Smooth muscle cell (in vitro differentiated cells): ENCODE data around the gene NTF3. TPM values are rescaled to one million over a fixed set of nuclear protein-coding genes. Genes with fewer than 3 reads are reported as not detected.

ENCODE experiments used
- DNase-seq: peaks from one replicate; lab custom pipeline; 2025; ENCODE audit not compliant: unreplicated experiment; lab: John Stamatoyannopoulos, UW
- H2AFZ ChIP-seq: fragments of 200-600 bp; sonication (generic); 2 replicates; pipeline ENCODE4 v1.6.0; 2016; ENCODE audit warnings: antibody characterized with exemption, low read depth, mild to moderate bottlenecking
- H3F3A ChIP-seq: fragments of 200-600 bp; sonication (generic); 2 replicates; pipeline ENCODE4 v1.6.0; 2017; ENCODE audit warnings: antibody characterized with exemption, low read depth
- H3K27ac ChIP-seq: fragments of 200-600 bp; sonication (generic); 2 replicates; pipeline ENCODE4 v1.5.1; 2016; ENCODE audit warnings: low read depth, mild to moderate bottlenecking
- H3K27me3 ChIP-seq: fragments of 200-600 bp; sonication (generic); 2 replicates; pipeline ENCODE4 v1.6.1; 2016; ENCODE audit warnings: low read depth, mild to moderate bottlenecking
- H3K36me3 ChIP-seq: fragments of 200-600 bp; sonication (generic); 2 replicates; pipeline ENCODE4 v1.5.1; 2016; ENCODE audit warnings: low read depth
- H3K4me1 ChIP-seq: fragments of 200-600 bp; sonication (generic); 2 replicates; pipeline ENCODE4 v1.5.1; 2016; ENCODE audit warnings: low read depth
- H3K4me2 ChIP-seq: fragments of 200-600 bp; sonication (generic); 2 replicates; pipeline ENCODE4 v1.6.0; 2016; ENCODE audit warnings: mild to moderate bottlenecking
- H3K4me3 ChIP-seq: fragments of 200-600 bp; sonication (generic); 2 replicates; pipeline ENCODE4 v1.5.1; 2016; ENCODE audit warnings: mild to moderate bottlenecking
- H3K79me2 ChIP-seq: fragments of 200-600 bp; sonication (generic); 2 replicates; pipeline ENCODE4 v1.6.0; 2016; ENCODE audit warnings: low read depth, mild to moderate bottlenecking
- H3K9ac ChIP-seq: fragments of 200-600 bp; sonication (generic); 2 replicates; pipeline ENCODE4 v1.6.0; 2016; ENCODE audit warnings: low read depth
- H3K9me3 ChIP-seq: fragments of 200-600 bp; sonication (generic); replicated peaks from 2 replicates; pipeline ENCODE4 v1.5.1; 2016; ENCODE audit warnings: low read depth
- H4K20me1 ChIP-seq: fragments of 200-600 bp; sonication (generic); 2 replicates; pipeline ENCODE4 v1.6.0; 2016; ENCODE audit warnings: low read depth
- CTCF ChIP-seq: fragments of 200-600 bp; sonication (generic); IDR thresholded peaks from 2 replicates; pipeline ENCODE4 v1.5.1; 2017; ENCODE audit warnings: borderline replicate concordance, mild to moderate bottlenecking, antibody characterized with exemption; ENCODE audit not compliant: insufficient read depth, poor library complexity, severe bottlenecking
- WGBS: methylation state at CpG from one replicate; pipeline ENCODE4 v1.1.7; 2016; ENCODE audit warnings: low lambda C conversion rate; 5-methylcytosine and 5-hydroxymethylcytosine counted together
- polyA plus RNA-seq: library from polyadenylated mRNA; unstranded; fragments of >200 nt; fragmentation: Nextera tagmentation; extraction: Ambion mirVana; gene quantifications from 2 replicates; pipeline ENCODE4 v1.2.1, GENCODE V29; 2016
- total RNA-seq: library from RNA; depleted of rRNA; stranded (reverse); fragments of >200 nt; gene quantifications from 2 replicates; pipeline ENCODE4 v1.2.3, GENCODE V29; 2014

Gene NTF3
- total and polyA plus RNA-seq, 2 experiments from 2014 or later: 1.1 to 3.4 TPM

GRCh38 chr12:5521456-5522325, 89.8 kb downstream of the NTF3 start:
- Histone ChIP-seq H3K9ac (no peak overlapping the region), H2AFZ (no peak overlapping the region), H3K79me2 (no peaks in the 10 kb centered on the region), H3K4me3 (no peak overlapping the region), H3K9me3 (no peaks in the 10 kb centered on the region), H3K36me3 (no peaks in the 10 kb centered on the region), H3F3A (no peaks in the 10 kb centered on the region), H3K4me1 (peaks cover 9% of the 10 kb centered on the region), H3K27ac (no peak overlapping the region), H4K20me1 (no peaks in the 10 kb centered on the region), H3K4me2 (no peak overlapping the region), H3K27me3 (peaks cover 5% of the 10 kb centered on the region)
- WGBS: 92% methylated on average over 20 of the region's 20 CpGs
- TF ChIP-seq CTCF: no peak
- no peak for DNase-seq

- no peak overlapping the region for H2AFZ ChIP-seq
- TF ChIP-seq CTCF: no peak
- no peaks in the 10 kb centered on the region for H3K79me2 ChIP-seq
- H4K20me1 ChIP-seq: no peaks in the 10 kb centered on the region
- H3K4me1 ChIP-seq: peaks cover 6% of the 10 kb centered on the region
- no peaks in the 10 kb centered on the region for H3F3A ChIP-seq
- WGBS: 93% methylated on average over 11 of the region's 11 CpGs
- H3K4me3 ChIP-seq: no peak overlapping the region
- H3K27ac ChIP-seq: no peak overlapping the region
- no peaks in the 10 kb centered on the region for H3K36me3 ChIP-seq
- DNase-seq: no peak
- no peak overlapping the region for H3K4me2 ChIP-seq
- H3K27me3 ChIP-seq: peaks cover 8% of the 10 kb centered on the region
- no peaks in the 10 kb centered on the region for H3K9me3 ChIP-seq
- H3K9ac ChIP-seq: no peak overlapping the region
Observed at GRCh38 chr12:5522432-5523335, 90.8 kb downstream of the NTF3 start.

- no peak overlapping the region for H3K4me3 ChIP-seq
- no peaks in the 10 kb centered on the region for H3F3A ChIP-seq
- no peaks in the 10 kb centered on the region for H3K4me1 ChIP-seq
- H3K36me3 ChIP-seq: no peaks in the 10 kb centered on the region
- TF ChIP-seq CTCF: no peak
- no peak overlapping the region for H3K27ac ChIP-seq
- H3K27me3 ChIP-seq: peaks cover 8% of the 10 kb centered on the region
- H3K4me2 ChIP-seq: no peak overlapping the region
- H3K9me3 ChIP-seq: no peaks in the 10 kb centered on the region
- H3K79me2 ChIP-seq: no peaks in the 10 kb centered on the region
- 92% methylated on average over 24 of the region's 24 CpGs for WGBS
- H4K20me1 ChIP-seq: no peaks in the 10 kb centered on the region
- H3K9ac ChIP-seq: no peak overlapping the region
- no peak overlapping the region for H2AFZ ChIP-seq
- DNase-seq: no peak
Observed at GRCh38 chr12:5523396-5524115, 91.6 kb downstream of the NTF3 start.
